Hepatocyte (in vitro differentiated cells): ENCODE data around the gene CDKN1A. TPM values are rescaled to one million over a fixed set of nuclear protein-coding genes. Genes with fewer than 3 reads are reported as not detected.

Experiments
- DNase-seq: peaks from one replicate; pipeline ENCODE4 v3.0.0-alpha.2; 2016; ENCODE audit warnings: low spot score
- H2AFZ ChIP-seq: fragments of 200-600 bp; sonication (generic); 2 replicates; pipeline ENCODE4 v1.6.0; 2016; ENCODE audit warnings: antibody characterized with exemption, mild to moderate bottlenecking
- H3K27ac ChIP-seq: fragments of 200-600 bp; sonication (generic); 2 replicates; pipeline ENCODE4 v1.5.1; 2016; ENCODE audit warnings: mild to moderate bottlenecking
- H3K27me3 ChIP-seq: fragments of 200-600 bp; sonication (generic); 2 replicates; pipeline ENCODE4 v1.6.1; 2016
- H3K36me3 ChIP-seq: fragments of 200-600 bp; sonication (generic); replicated peaks from 2 replicates; pipeline ENCODE4 v1.5.1; 2016; ENCODE audit warnings: low read depth; ENCODE audit not compliant: insufficient read depth
- H3K4me1 ChIP-seq: fragments of 200-600 bp; sonication (generic); 2 replicates; pipeline ENCODE4 v1.5.1; 2016; ENCODE audit warnings: mild to moderate bottlenecking, moderate library complexity; ENCODE audit not compliant: insufficient read depth
- H3K4me2 ChIP-seq: fragments of 200-600 bp; sonication (generic); 2 replicates; pipeline ENCODE4 v1.6.0; 2016
- H3K4me3 ChIP-seq: fragments of 200-600 bp; sonication (generic); 2 replicates; pipeline ENCODE4 v1.5.1; 2016; ENCODE audit warnings: mild to moderate bottlenecking
- H3K79me2 ChIP-seq: fragments of 200-600 bp; sonication (generic); 2 replicates; pipeline ENCODE4 v1.6.0; 2017; ENCODE audit warnings: mild to moderate bottlenecking
- H3K9me2 ChIP-seq: fragments of 200-600 bp; sonication (generic); replicated peaks from 2 replicates; pipeline ENCODE4 v1.6.0; 2017; ENCODE audit warnings: mild to moderate bottlenecking; ENCODE audit not compliant: insufficient read depth
- H3K9me3 ChIP-seq: fragments of 200-600 bp; sonication (generic); 2 replicates; pipeline ENCODE4 v1.5.1; 2016; ENCODE audit warnings: low read depth, mild to moderate bottlenecking
- H4K20me1 ChIP-seq: fragments of 200-600 bp; sonication (generic); 2 replicates; pipeline ENCODE4 v1.6.0; 2016; ENCODE audit warnings: mild to moderate bottlenecking; ENCODE audit not compliant: insufficient read depth, poor library complexity, severe bottlenecking
- EZH2 ChIP-seq: fragments of 200-600 bp; sonication (generic); IDR thresholded peaks from 2 replicates; pipeline ENCODE4 v1.6.1; 2016; ENCODE audit warnings: antibody characterized with exemption, mild to moderate bottlenecking, borderline replicate concordance
- EZH2phosphoT487 ChIP-seq: fragments of 200-600 bp; sonication (generic); IDR thresholded peaks from one replicate; pipeline ENCODE4 v1.6.1; 2018; ENCODE audit warnings: antibody characterized with exemption, mild to moderate bottlenecking, low read depth, moderate library complexity; ENCODE audit not compliant: unreplicated experiment, severe bottlenecking
- WGBS: methylation state at CpG from one replicate; pipeline ENCODE4 v1.1.6; 2016; ENCODE audit warnings: low lambda C conversion rate; ENCODE audit errors: missing lambda C conversion rate; 5-methylcytosine and 5-hydroxymethylcytosine counted together
- polyA plus RNA-seq: library from polyadenylated mRNA; unstranded; fragments of >200 nt; fragmentation: Nextera tagmentation; extraction: Ambion mirVana; gene quantifications from 2 replicates; pipeline ENCODE4 v1.2.1, GENCODE V29; 2016
- total RNA-seq: library from RNA; depleted of rRNA; stranded (reverse); fragments of >200 nt; gene quantifications from 2 replicates; pipeline ENCODE4 v1.2.3, GENCODE V29; 2014
- TF ChIP-seq, protein P1 (sequence below): fragments of 200-600 bp; sonication (generic); IDR thresholded peaks from 2 replicates; pipeline ENCODE4 v1.5.1; 2016; ENCODE audit warnings: antibody characterized with exemption, mild to moderate bottlenecking; ENCODE audit not compliant: poor library complexity

The CDKN1A gene
- total and polyA plus RNA-seq, 2 experiments from 2014 or later = 246 to 344 TPM

DNA sequence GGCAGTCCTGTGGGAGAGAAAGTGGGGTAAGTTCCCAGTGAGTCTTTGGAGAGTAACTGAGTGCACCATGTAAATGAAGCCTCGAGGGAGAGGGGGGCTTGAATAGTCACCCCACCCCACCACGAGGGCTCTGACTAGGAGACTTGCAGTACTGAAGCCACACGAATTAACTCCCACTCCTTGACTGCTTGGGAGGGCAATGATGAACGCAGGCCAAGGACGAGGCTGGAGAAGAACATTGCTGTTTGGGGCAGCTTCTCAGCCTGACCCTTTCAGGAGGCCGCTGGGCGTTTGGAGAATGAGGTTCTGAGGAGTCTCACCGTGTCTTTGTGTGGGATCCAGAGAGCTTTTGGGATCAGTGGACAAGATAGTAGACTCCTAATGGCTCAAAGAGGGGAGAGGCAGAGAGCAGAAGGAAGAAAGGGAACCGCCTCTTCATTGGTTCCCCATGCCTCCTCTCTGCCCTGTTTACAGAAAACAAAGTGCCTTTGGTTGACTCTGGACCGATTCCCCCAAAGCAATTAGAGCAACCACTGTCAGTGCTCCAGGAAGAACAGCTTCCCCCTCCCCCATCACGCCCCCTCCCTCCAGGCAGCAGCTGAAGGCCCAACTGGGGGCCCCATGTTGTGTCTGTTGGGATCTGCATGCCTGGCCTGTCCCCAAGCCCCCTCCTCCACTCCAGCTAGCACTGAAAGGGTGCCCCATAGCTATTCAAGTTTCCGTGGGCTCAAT lies 41.7 kb upstream of the CDKN1A start:
- Histone ChIP-seq H3K9me3 (no peaks in the 10 kb centered on the region), H3K36me3 (no peaks in the 10 kb centered on the region), H3K4me3 (no peak overlapping the region), H2AFZ (no peak overlapping the region), H3K27ac (no peak overlapping the region), H4K20me1 (no peaks in the 10 kb centered on the region), H3K27me3 (no peaks in the 10 kb centered on the region), H3K79me2 (no peaks in the 10 kb centered on the region), H3K9me2 (no peaks in the 10 kb centered on the region), H3K4me1 (peaks cover 22% of the 10 kb centered on the region), H3K4me2 (no peak overlapping the region)
- DNase-seq = no peak
- 77% methylated on average over 11 of the region's 12 CpGs for WGBS
- TF ChIP-seq EZH2phosphoT487 = no peak
- TF ChIP-seq EZH2 = no peak
- TF ChIP-seq, protein P1, sequence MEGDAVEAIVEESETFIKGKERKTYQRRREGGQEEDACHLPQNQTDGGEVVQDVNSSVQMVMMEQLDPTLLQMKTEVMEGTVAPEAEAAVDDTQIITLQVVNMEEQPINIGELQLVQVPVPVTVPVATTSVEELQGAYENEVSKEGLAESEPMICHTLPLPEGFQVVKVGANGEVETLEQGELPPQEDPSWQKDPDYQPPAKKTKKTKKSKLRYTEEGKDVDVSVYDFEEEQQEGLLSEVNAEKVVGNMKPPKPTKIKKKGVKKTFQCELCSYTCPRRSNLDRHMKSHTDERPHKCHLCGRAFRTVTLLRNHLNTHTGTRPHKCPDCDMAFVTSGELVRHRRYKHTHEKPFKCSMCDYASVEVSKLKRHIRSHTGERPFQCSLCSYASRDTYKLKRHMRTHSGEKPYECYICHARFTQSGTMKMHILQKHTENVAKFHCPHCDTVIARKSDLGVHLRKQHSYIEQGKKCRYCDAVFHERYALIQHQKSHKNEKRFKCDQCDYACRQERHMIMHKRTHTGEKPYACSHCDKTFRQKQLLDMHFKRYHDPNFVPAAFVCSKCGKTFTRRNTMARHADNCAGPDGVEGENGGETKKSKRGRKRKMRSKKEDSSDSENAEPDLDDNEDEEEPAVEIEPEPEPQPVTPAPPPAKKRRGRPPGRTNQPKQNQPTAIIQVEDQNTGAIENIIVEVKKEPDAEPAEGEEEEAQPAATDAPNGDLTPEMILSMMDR = no peak

GRCh38 chr6:36638579-36638978 lies 39.9 kb upstream of the CDKN1A start:
- Histone ChIP-seq H3K4me2 (no peak overlapping the region), H3K27me3 (no peaks in the 10 kb centered on the region), H4K20me1 (no peaks in the 10 kb centered on the region), H3K4me3 (no peak overlapping the region), H3K27ac (no peak overlapping the region), H3K79me2 (no peaks in the 10 kb centered on the region), H2AFZ (no peak overlapping the region), H3K9me3 (no peaks in the 10 kb centered on the region), H3K4me1 (peaks cover 34% of the 10 kb centered on the region), H3K36me3 (no peaks in the 10 kb centered on the region), H3K9me2 (no peaks in the 10 kb centered on the region)
- no peak for DNase-seq
- TF ChIP-seq EZH2 = no peak
- TF ChIP-seq EZH2phosphoT487 = no peak
- TF ChIP-seq, protein P1 = no peak
- 96% methylated on average over 3 of the region's 3 CpGs for WGBS

- Histone ChIP-seq H2AFZ (no peak overlapping the region), H3K4me2 (no peak overlapping the region), H3K36me3 (no peaks in the 10 kb centered on the region), H3K9me2 (no peaks in the 10 kb centered on the region), H3K4me3 (no peak overlapping the region), H3K27ac (no peak overlapping the region), H3K9me3 (no peaks in the 10 kb centered on the region), H3K4me1 (peaks cover 33% of the 10 kb centered on the region), H4K20me1 (no peaks in the 10 kb centered on the region), H3K27me3 (no peaks in the 10 kb centered on the region), H3K79me2 (no peaks in the 10 kb centered on the region)
- no peak for DNase-seq
- no peak for TF ChIP-seq EZH2
- TF ChIP-seq, protein P1 = no peak
- TF ChIP-seq EZH2phosphoT487 = no peak
- WGBS = 93% methylated on average over 11 of the region's 11 CpGs
These were observed 39.2 kb upstream of the CDKN1A start for GRCh38 chr6:36639171-36639808.
